HepG2 (cell line): ENCODE measurements around the gene P2RY2. TPM values are rescaled to one million over a fixed set of nuclear protein-coding genes. Genes with fewer than 3 reads are reported as not detected.

Experiments used
- ATAC-seq: fragments of 200-7000 bp; cut with Tn5 transposase; 3 replicates; pipeline ENCODE4 v1.9.1; 2020; ENCODE audit warnings: mild to moderate bottlenecking, moderate library complexity
- BruUV-seq: library from RNA; stranded (reverse); fragments of 400-500 nt; replicated peaks from 2 replicates; lab custom pipeline; 2021; lab: Mats Ljungman, UMichigan
- CTCF ChIA-PET: fragments of 300-600 bp; formaldehyde crosslinking; extraction: SDS; loops from one replicate; lab custom pipeline; 2021; ENCODE audit warnings: low total read pairs, inconsistent platforms, low intra/inter-chr PET ratio; lab: Yijun Ruan, JAX
- POLR2A ChIA-PET: fragments of 350-600 bp; sonication (Branson Sonifier 250); formaldehyde crosslinking; loops from one replicate; lab custom pipeline; 2020; ENCODE audit warnings: antibody characterized with exemption, inconsistent platforms; lab: Yijun Ruan, JAX
- DNase-seq: peaks from one replicate; pipeline ENCODE4 v3.0.0-alpha.2; 2015; ENCODE audit warnings: low spot score
- FAIRE-seq: peaks from 3 replicates; lab custom pipeline; 2011; peaks lifted over from hg19 to GRCh38; lab: Jason Lieb, UNC
- H2AFZ ChIP-seq: one replicate; pipeline ENCODE4 v1.6.1; 2011; ENCODE audit warnings: low read length, inconsistent platforms
- H3K27ac ChIP-seq: fragments of 300-600 bp; 3 replicates; pipeline ENCODE4 v1.8.0; 2011; ENCODE audit warnings: mixed run types, mild to moderate bottlenecking, mixed read lengths, low read length, inconsistent platforms; ENCODE audit not compliant: insufficient read depth; ENCODE audit errors: extremely low read length
- H3K27me3 ChIP-seq, 2 experiments: fragments of 200-600 bp in 1 of 2; 2 replicates in 1 of 2; 3 replicates in 1 of 2; pipeline versions ENCODE4 v1.6.0 to v1.8.0; 2011; ENCODE audit warnings: low read length in 2 of 2, mild to moderate bottlenecking in 2 of 2, moderate library complexity in 2 of 2, inconsistent platforms in 1 of 2; ENCODE audit not compliant: insufficient read depth in 2 of 2, control insufficient read depth in 1 of 2
- H3K36me3 ChIP-seq, 2 experiments: fragments of 200-600 bp in 1 of 2; replicated peaks in 1 of 2; 2 replicates in 1 of 2; 3 replicates in 1 of 2; pipeline versions ENCODE4 v1.5.1 to v1.8.0; 2011; ENCODE audit warnings: low read length in 2 of 2, inconsistent platforms in 1 of 2; ENCODE audit not compliant: insufficient read depth in 2 of 2, control insufficient read depth in 1 of 2
- H3K4me1 ChIP-seq: 2 replicates; pipeline ENCODE4 v1.5.1; 2012; ENCODE audit warnings: low read length, inconsistent platforms; ENCODE audit not compliant: insufficient read depth
- H3K4me2 ChIP-seq: 2 replicates; pipeline ENCODE4 v1.6.0; 2011; ENCODE audit warnings: low read depth, low read length, inconsistent platforms
- H3K4me3 ChIP-seq, 3 experiments: fragments of 200-600 bp in 1 of 3; sonication (generic), shearing (Covaris generic) in 1 of 3; replicated peaks in 1 of 3; 2 replicates each; pipeline ENCODE4 v1.5.1; 2011 to 2016; ENCODE audit warnings: low read length in 3 of 3, inconsistent platforms in 2 of 3, low read depth in 2 of 3, mild to moderate bottlenecking in 2 of 3, control low read depth in 1 of 3, mixed read lengths in 1 of 3; ENCODE audit not compliant: insufficient read depth in 1 of 3
- H3K79me2 ChIP-seq: one replicate; pipeline ENCODE4 v1.6.1; 2011; ENCODE audit warnings: low read length, inconsistent platforms; ENCODE audit not compliant: insufficient read depth
- H3K9ac ChIP-seq: 2 replicates; pipeline ENCODE4 v1.6.0; 2011; ENCODE audit warnings: mild to moderate bottlenecking, low read depth, low read length, inconsistent platforms; ENCODE audit not compliant: insufficient read depth
- H3K9me3 ChIP-seq: 2 replicates; pipeline ENCODE4 v1.5.1; 2012; ENCODE audit warnings: mild to moderate bottlenecking, low read length
- H4K20me1 ChIP-seq: 2 replicates; pipeline ENCODE4 v1.6.0; 2011; ENCODE audit warnings: inconsistent platforms, mild to moderate bottlenecking, low read length, moderate library complexity; ENCODE audit not compliant: insufficient read depth
- AGO1 ChIP-seq: fragments of 200-400 bp; formaldehyde crosslinking; IDR thresholded peaks from 2 replicates; pipeline ENCODE4 v1.6.1; 2017; ENCODE audit warnings: mild to moderate bottlenecking, low read depth, low read length, moderate library complexity; ENCODE audit not compliant: poor library complexity, severe bottlenecking
- BCL6 ChIP-seq: IDR thresholded peaks from 2 replicates; pipeline ENCODE4 v1.6.1; 2016; ENCODE audit warnings: missing genetic modification reagents, missing compliant biosample characterization
- GZF1 ChIP-seq: sonication (generic); formaldehyde crosslinking; IDR thresholded peaks from 2 replicates; pipeline ENCODE4 v1.5.1; 2020; ENCODE audit warnings: mild to moderate bottlenecking, missing genetic modification reagents
- MYC ChIP-seq: sonication (generic); formaldehyde crosslinking; IDR thresholded peaks from 2 replicates; pipeline ENCODE4 v1.9.0; 2021; ENCODE audit warnings: missing genetic modification reagents, borderline replicate concordance
- NCOA2 ChIP-seq: sonication (generic); formaldehyde crosslinking; IDR thresholded peaks from 2 replicates; pipeline ENCODE4 v1.8.0; 2022; ENCODE audit warnings: inconsistent platforms
- SALL2 ChIP-seq: sonication (generic); formaldehyde crosslinking; IDR thresholded peaks from 2 replicates; pipeline ENCODE4 v1.8.1; 2023; ENCODE audit warnings: mild to moderate bottlenecking, missing genetic modification reagents, inconsistent platforms
- SAP130 ChIP-seq: IDR thresholded peaks from 2 replicates; pipeline ENCODE4 v1.6.1; 2016; ENCODE audit warnings: low read depth
- SOX13 ChIP-seq, 3 experiments: fragments of 450-650 bp in 1 of 3; sonication (generic) in 1 of 3; formaldehyde crosslinking in 1 of 3; IDR thresholded peaks in 2 of 3; conservative IDR thresholded peaks in 1 of 3; 2 replicates each; pipeline versions ENCODE4 v1.5.0 to v1.6.1; 2016 to 2020; ENCODE audit warnings: antibody characterized with exemption in 1 of 3, mild to moderate bottlenecking in 1 of 3, missing compliant biosample characterization in 1 of 3, missing genetic modification reagents in 1 of 3, moderate library complexity in 1 of 3
- TEAD3 ChIP-seq: optimal IDR thresholded peaks from 2 replicates; pipeline ENCODE3; 2016; ENCODE audit warnings: borderline replicate concordance
- THRA ChIP-seq: sonication (generic); formaldehyde crosslinking; IDR thresholded peaks from 2 replicates; pipeline ENCODE4 v1.4.0; 2020; ENCODE audit warnings: missing genetic modification reagents, borderline replicate concordance
- YEATS4 ChIP-seq: sonication (generic); formaldehyde crosslinking; IDR thresholded peaks from 2 replicates; pipeline ENCODE4 v1.4.0; 2020; ENCODE audit warnings: missing genetic modification reagents, borderline replicate concordance
- ZFP91 ChIP-seq: sonication (generic); formaldehyde crosslinking; IDR thresholded peaks from 2 replicates; pipeline ENCODE4 v1.9.0; 2022; ENCODE audit warnings: missing genetic modification reagents, mild to moderate bottlenecking, borderline replicate concordance
- ZNF264 ChIP-seq: sonication (generic); formaldehyde crosslinking; IDR thresholded peaks from 2 replicates; pipeline ENCODE4 v1.4.0; 2020; ENCODE audit warnings: missing genetic modification reagents
- WGBS: methylation state at CpG from one replicate; pipeline ENCODE4 v1.1.6; 2017; ENCODE audit warnings: low lambda C conversion rate; 5-methylcytosine and 5-hydroxymethylcytosine counted together
- in situ Hi-C: cut with HindIII; loops from 2 replicates; pipeline ENCODE4 v1.10.0; 2017; ENCODE audit warnings: low pct_unique_long_range_greater_than_20kb; ENCODE audit not compliant: extremely low pct_ligation_motif_present
- intact Hi-C: fragments of 100-400 bp; cut with micrococcal nuclease; formaldehyde crosslinking; loops from one replicate; pipeline ENCODE4 v1.10.0; 2022; ENCODE audit not compliant: unreplicated experiment
- polyA plus RNA-seq, 8 experiments: library from polyadenylated mRNA; depleted of rRNA in 3 of 8; stranded (reverse) in 7 of 8; unstranded in 1 of 8; fragments of >200 nt; fragmentation: Illumina TruSeq in 4 of 8; extraction: Trizol in 4 of 8; gene quantifications; 2 replicates each; pipeline versions ENCODE4 v1.2.1 to v1.2.3, GENCODE V29; 2011 to 2016; ENCODE audit warnings: low read depth in 4 of 8, missing spikeins in 1 of 8, mixed read lengths in 1 of 8; ENCODE audit not compliant: insufficient read depth in 1 of 8
- total RNA-seq, 5 experiments: library from RNA; depleted of rRNA; stranded (reverse); fragments of >200 nt; fragmentation: Illumina TruSeq; extraction: Trizol; gene quantifications; 2 replicates each; pipeline ENCODE4 v1.2.3, GENCODE V29; 2016; ENCODE audit warnings: low read depth in 1 of 5
- TF ChIP-seq, protein P1 (sequence below): sonication (generic); formaldehyde crosslinking; IDR thresholded peaks from 2 replicates; pipeline ENCODE4 v1.5.0; 2020; ENCODE audit warnings: mild to moderate bottlenecking, low read depth, missing genetic modification reagents, borderline replicate concordance
- TF ChIP-seq, protein P2 (sequence below): sonication (generic); formaldehyde crosslinking; IDR thresholded peaks from 2 replicates; pipeline ENCODE4; 2020; ENCODE audit warnings: missing genetic modification reagents, mild to moderate bottlenecking, borderline replicate concordance

The P2RY2 gene
- total and polyA plus RNA-seq, 2 of the 13 experiments (the other 11 are each of a cell fraction or from before 2014, with no cell fraction given): 0.95 to 3.1 TPM

DNA sequence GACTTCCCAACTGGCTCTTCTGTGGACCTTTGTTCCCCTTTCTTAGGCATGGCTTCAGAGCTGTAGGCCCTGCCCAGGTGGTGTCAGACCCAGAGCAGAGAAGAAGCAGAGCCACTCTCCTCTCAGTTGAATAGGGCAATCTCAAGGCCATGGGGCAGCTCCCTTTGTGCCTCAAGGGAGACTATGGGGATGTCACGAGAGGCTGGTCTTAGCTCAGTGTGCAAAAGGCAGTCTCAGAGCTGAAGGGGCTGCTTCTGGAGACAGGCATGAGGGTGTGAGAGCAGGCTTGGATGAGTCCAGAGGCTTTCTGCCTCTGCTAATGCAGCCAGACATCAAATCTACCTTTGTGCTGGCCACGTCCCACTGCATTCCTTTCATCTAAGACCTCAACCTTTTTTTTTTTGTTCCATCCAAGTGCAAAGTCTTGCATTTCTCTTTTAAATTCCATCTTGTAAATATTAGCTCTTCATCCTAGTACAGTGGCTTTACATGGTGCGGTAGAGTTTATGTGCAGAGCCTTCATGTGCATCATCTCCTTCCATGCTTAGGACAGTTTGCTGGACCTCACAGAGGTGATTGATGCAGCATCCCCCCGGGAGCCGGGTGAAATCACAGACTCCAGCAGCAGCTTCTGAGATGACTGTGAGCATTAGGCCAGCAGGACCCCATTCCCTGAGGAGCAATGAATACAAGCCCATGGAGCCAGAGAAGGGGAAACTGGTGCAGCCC lies 41.8 kb upstream of the P2RY2 start:
- peak overlapping the region; percentile 99 for H3K27ac ChIP-seq
- intact Hi-C loops (loop anchor here (2.0 to 10.0 kb wide), 4 partner anchors 52 to 449 kb away; no protein-coding TSS in a partner anchor), in situ Hi-C loops (loop anchor here (5.0 kb wide), 2 partner anchors 34 to 349 kb away; partner anchors contain the start of gene FCHSD2)
- POLR2A ChIA-PET: interaction anchor here (0.7 to 4.3 kb wide), 8 partner anchors 9 to 427 kb away, joined by 3 to 133 read pairs (median 6); partner anchors contain the start of gene FCHSD2
- WGBS: 0% methylated on average over 4 of the region's 5 CpGs
- ATAC-seq (peak; percentile 43), FAIRE-seq (peak; percentile 34), DNase-seq (peak; percentile 80)
- H3K9me3 ChIP-seq: no peaks in the 10 kb centered on the region
- no peaks in the 10 kb centered on the region for H3K79me2 ChIP-seq
- H3K36me3 ChIP-seq: no peaks in the 10 kb centered on the region
- peaks cover 73% of the 10 kb centered on the region for H3K4me1 ChIP-seq
- peak overlapping the region; percentile 98 for H3K4me2 ChIP-seq
- H4K20me1 ChIP-seq: no peaks in the 10 kb centered on the region
- peak overlapping the region; percentile 29 to 64 (median 57) for H3K4me3 ChIP-seq
- H3K9ac ChIP-seq: peak overlapping the region; percentile 94
- BruUV-seq: no TSS peak
- H2AFZ ChIP-seq: no peak overlapping the region
- CTCF ChIA-PET: interaction anchor here (2.9 kb wide), 1 partner anchor 34 kb away, joined by 12 read pairs; the partner anchor contains the start of gene FCHSD2
- no peaks in the 10 kb centered on the region for H3K27me3 ChIP-seq
- no peak for TF ChIP-seq SOX13 (IDR thresholded peaks at IDR 0.05)
- peak in 1 of 2 experiments; percentile 54; a peak in 1 of 4 replicates for TF ChIP-seq SOX13 (CRISPR knock-in tag; conservative IDR thresholded peaks at IDR 0.05 in 1 of 2, IDR thresholded peaks at IDR 0.05 in 1 of 2)
- TF ChIP-seq MYC (CRISPR knock-in tag): peak; percentile 37; the same call in 1 of the 2 replicates
- TF ChIP-seq ZNF264: 0 out of 2 replicates have a peak, but pooled peaks have one; percentile 1
- TF ChIP-seq AGO1: no peak
- TF ChIP-seq, protein P1, sequence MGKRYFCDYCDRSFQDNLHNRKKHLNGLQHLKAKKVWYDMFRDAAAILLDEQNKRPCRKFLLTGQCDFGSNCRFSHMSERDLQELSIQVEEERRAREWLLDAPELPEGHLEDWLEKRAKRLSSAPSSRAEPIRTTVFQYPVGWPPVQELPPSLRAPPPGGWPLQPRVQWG (CRISPR knock-in tag): no peak
- TF ChIP-seq, protein P2, sequence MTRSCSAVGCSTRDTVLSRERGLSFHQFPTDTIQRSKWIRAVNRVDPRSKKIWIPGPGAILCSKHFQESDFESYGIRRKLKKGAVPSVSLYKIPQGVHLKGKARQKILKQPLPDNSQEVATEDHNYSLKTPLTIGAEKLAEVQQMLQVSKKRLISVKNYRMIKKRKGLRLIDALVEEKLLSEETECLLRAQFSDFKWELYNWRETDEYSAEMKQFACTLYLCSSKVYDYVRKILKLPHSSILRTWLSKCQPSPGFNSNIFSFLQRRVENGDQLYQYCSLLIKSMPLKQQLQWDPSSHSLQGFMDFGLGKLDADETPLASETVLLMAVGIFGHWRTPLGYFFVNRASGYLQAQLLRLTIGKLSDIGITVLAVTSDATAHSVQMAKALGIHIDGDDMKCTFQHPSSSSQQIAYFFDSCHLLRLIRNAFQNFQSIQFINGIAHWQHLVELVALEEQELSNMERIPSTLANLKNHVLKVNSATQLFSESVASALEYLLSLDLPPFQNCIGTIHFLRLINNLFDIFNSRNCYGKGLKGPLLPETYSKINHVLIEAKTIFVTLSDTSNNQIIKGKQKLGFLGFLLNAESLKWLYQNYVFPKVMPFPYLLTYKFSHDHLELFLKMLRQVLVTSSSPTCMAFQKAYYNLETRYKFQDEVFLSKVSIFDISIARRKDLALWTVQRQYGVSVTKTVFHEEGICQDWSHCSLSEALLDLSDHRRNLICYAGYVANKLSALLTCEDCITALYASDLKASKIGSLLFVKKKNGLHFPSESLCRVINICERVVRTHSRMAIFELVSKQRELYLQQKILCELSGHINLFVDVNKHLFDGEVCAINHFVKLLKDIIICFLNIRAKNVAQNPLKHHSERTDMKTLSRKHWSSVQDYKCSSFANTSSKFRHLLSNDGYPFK (CRISPR knock-in tag): 0 out of 2 replicates have a peak, but pooled peaks have one; percentile 27
- TF ChIP-seq SAP130 (CRISPR knock-in tag): peak; percentile 44; the same call in 1 of the 2 replicates
- TF ChIP-seq TEAD3 (CRISPR knock-in tag): peak; percentile 82
- 0 out of 2 replicates have a peak, but pooled peaks have one; percentile 4 for TF ChIP-seq GZF1 (CRISPR knock-in tag)
- TF ChIP-seq ZFP91: peak; percentile 53; the same call in 1 of the 2 replicates
- no peak for TF ChIP-seq SALL2 (CRISPR knock-in tag)
- TF ChIP-seq BCL6 (CRISPR knock-in tag): peak; percentile 25; the same call in 1 of the 2 replicates
- TF ChIP-seq NCOA2 (CRISPR knock-in tag): peak; percentile 57; the same call in 1 of the 2 replicates
- 0 out of 2 replicates have a peak, but pooled peaks have one; percentile 30 for TF ChIP-seq THRA (CRISPR knock-in tag)
- TF ChIP-seq YEATS4 (CRISPR knock-in tag): no peak
